ENCODE data around the gene PICALM. TPM values are rescaled to one million over a fixed set of nuclear protein-coding genes. Genes with fewer than 3 reads are reported as not detected.

The PICALM gene
- total and polyA plus RNA-seq, 3 donors from 2014 or later: 156 to 237 (median 217) TPM

DNA sequence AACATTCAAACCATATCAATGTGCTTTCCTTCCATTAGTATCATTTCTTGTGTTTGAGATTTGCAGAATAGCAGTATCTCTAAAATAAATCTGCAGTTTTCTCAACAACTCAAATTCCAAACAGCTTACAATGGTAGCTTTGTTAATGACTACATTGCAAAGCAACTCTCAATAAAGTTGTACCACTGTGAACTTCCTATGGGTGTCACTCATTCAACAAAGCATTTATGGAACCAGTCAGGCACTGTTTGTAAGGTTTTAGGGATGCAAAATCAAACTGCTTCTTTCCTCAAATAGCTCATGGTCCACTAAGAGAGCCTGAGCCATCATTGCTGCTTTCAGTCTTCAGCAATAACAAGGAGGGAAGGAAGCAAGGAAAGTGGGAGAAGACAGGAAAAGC is 122.7 kb downstream of the PICALM start:
- intact Hi-C loops (cut with DNase I; ENCODE audit: low total_unique reads): loop anchor here (10.0 kb wide), 1 partner anchor 269 kb away; no protein-coding TSS in a partner anchor
- Histone ChIP-seq H3K4me1 (peaks cover 26% of the 10 kb centered on the region), H3K27ac (no peak overlapping the region), H3K9me3 (no peaks in the 10 kb centered on the region), H3K36me3 (ENCODE audit: low read depth, missing control alignments) (no peaks in the 10 kb centered on the region), H3K4me3 (no peak overlapping the region), H3K27me3 (no peaks in the 10 kb centered on the region)
- DNase-seq: no peak
- TF ChIP-seq, protein P1, sequence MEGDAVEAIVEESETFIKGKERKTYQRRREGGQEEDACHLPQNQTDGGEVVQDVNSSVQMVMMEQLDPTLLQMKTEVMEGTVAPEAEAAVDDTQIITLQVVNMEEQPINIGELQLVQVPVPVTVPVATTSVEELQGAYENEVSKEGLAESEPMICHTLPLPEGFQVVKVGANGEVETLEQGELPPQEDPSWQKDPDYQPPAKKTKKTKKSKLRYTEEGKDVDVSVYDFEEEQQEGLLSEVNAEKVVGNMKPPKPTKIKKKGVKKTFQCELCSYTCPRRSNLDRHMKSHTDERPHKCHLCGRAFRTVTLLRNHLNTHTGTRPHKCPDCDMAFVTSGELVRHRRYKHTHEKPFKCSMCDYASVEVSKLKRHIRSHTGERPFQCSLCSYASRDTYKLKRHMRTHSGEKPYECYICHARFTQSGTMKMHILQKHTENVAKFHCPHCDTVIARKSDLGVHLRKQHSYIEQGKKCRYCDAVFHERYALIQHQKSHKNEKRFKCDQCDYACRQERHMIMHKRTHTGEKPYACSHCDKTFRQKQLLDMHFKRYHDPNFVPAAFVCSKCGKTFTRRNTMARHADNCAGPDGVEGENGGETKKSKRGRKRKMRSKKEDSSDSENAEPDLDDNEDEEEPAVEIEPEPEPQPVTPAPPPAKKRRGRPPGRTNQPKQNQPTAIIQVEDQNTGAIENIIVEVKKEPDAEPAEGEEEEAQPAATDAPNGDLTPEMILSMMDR (IDR thresholded peaks at IDR 0.05): no peak
- TF ChIP-seq POLR2A (IDR thresholded peaks at IDR 0.05): no peak

DNA sequence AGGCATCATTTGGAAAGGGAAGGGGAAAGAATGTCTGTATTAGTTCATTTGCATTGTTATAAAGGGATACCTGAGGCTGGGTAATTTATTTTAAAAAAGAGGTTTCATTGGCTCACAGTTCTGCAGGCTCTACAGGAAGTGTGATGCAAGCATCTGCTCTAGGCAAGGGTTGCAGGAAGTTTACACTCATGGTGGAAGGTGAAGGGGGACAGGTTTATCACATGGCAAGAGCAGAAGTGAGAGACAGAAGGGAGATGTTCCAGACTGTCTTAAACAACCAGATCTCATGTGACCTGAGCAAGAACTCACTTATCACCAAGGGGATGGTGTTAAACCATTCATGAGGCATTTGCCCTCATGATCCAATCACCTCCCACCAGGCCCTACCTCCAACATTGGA is 123.1 kb downstream of the PICALM start:
- Histone ChIP-seq H3K27ac (no peak overlapping the region), H3K9me3 (no peaks in the 10 kb centered on the region), H3K36me3 (ENCODE audit: low read depth, missing control alignments) (no peaks in the 10 kb centered on the region), H3K4me1 (peaks cover 26% of the 10 kb centered on the region), H3K4me3 (no peak overlapping the region), H3K27me3 (no peaks in the 10 kb centered on the region)
- intact Hi-C loops (cut with DNase I; ENCODE audit: low total_unique reads): loop anchor here (10.0 kb wide), 1 partner anchor 269 kb away; no protein-coding TSS in a partner anchor
- TF ChIP-seq, protein P1 (IDR thresholded peaks at IDR 0.05): no peak
- TF ChIP-seq POLR2A (IDR thresholded peaks at IDR 0.05): no peak
- no peak for DNase-seq

DNA sequence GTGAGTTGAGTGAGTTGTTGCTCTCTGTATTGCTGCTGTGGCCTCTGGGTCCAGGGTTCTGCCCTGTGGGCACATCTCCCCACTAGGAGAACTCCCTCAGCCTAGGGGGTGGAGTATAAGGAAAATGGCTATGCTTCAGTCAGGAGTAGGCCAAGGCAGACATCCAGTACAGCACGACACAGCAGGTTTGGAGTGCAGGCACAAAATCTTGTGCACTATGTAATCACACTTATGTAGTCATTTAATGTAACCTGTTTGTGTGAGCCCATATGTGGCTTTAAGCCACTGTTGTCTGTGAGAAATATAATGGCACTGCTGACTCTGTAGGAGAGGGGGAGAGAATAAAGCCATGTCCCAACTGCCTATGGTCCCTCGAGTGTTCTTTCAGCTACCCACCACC is 123.6 kb downstream of the PICALM start:
- intact Hi-C loops (cut with DNase I; ENCODE audit: low total_unique reads): loop anchor here (10.0 kb wide), 1 partner anchor 270 kb away; no protein-coding TSS in a partner anchor
- Histone ChIP-seq H3K36me3 (ENCODE audit: low read depth, missing control alignments) (no peaks in the 10 kb centered on the region), H3K4me1 (peaks cover 26% of the 10 kb centered on the region), H3K4me3 (no peak overlapping the region), H3K27me3 (no peaks in the 10 kb centered on the region), H3K27ac (no peak overlapping the region), H3K9me3 (no peaks in the 10 kb centered on the region)
- DNase-seq: no peak
- TF ChIP-seq, protein P1 (IDR thresholded peaks at IDR 0.05): no peak
- no peak for TF ChIP-seq POLR2A (IDR thresholded peaks at IDR 0.05)
- 85 to 92% methylated on average over 2 of the region's 2 CpGs for WGBS, 2 donors

DNA sequence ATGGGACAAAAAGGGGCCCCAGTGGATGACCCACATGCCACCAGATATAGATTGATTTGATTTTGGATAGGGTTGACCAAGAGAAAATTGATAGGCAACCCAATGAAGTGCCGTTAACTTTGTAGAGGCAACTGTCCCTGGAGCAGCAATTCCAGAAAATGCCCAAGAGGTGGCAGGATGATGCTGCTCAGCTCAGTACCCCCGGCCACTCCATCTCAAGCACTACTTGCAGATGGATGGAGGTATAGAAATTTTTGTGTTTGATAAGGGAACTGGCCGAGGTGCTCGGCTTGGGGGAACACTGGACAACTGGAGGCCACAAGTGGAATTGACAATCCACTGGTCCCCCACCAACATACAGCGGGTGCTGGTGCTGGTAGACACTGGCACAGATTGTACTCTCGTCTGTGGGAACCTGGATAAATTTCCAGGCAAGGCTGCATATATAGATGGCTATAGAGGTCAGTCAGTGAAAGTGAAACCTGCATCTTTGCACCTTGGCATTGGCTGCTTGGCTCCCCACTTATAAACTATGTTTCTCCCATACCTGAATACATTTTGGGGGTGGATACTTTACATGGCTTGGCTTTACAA is 127.4 kb downstream of the PICALM start:
- Histone ChIP-seq H3K9me3 (no peaks in the 10 kb centered on the region), H3K36me3 (ENCODE audit: low read depth, missing control alignments) (no peaks in the 10 kb centered on the region), H3K27ac (no peak overlapping the region), H3K4me3 (no peak overlapping the region), H3K27me3 (no peaks in the 10 kb centered on the region), H3K4me1 (peaks cover 6% of the 10 kb centered on the region)
- DNase-seq: peak; percentile 76
- WGBS, 2 donors: 32 to 44% methylated on average over 6 of the region's 6 CpGs
- intact Hi-C loops (cut with DNase I; ENCODE audit: low total_unique reads): loop anchor here (10.0 kb wide), 1 partner anchor 273 kb away; no protein-coding TSS in a partner anchor
- TF ChIP-seq, protein P1 (IDR thresholded peaks at IDR 0.05): peak; percentile 68 to 79 (median 74)
- no peak for TF ChIP-seq POLR2A (IDR thresholded peaks at IDR 0.05)

Measured in testis (tissue), 3 donors.